OCI-LY7 (cell line): ENCODE results near the gene GLB1L2.

ENCODE experiments used
- EZH2phosphoT487 ChIP-seq: fragments of 200-600 bp; sonication (generic); IDR thresholded peaks from 2 replicates; pipeline ENCODE4 v1.6.1; 2018; ENCODE audit warnings: low read depth, borderline replicate concordance, mild to moderate bottlenecking, mixed run types, antibody characterized with exemption, low read length, moderate library complexity, mixed read lengths
- TF ChIP-seq, protein P1 (sequence below): fragments of 200-600 bp; sonication (generic); conservative IDR thresholded peaks from 2 replicates; pipeline ENCODE4 v1.5.1; 2014; ENCODE audit warnings: mild to moderate bottlenecking, antibody characterized with exemption, low read length, moderate library complexity, mixed read lengths

DNA sequence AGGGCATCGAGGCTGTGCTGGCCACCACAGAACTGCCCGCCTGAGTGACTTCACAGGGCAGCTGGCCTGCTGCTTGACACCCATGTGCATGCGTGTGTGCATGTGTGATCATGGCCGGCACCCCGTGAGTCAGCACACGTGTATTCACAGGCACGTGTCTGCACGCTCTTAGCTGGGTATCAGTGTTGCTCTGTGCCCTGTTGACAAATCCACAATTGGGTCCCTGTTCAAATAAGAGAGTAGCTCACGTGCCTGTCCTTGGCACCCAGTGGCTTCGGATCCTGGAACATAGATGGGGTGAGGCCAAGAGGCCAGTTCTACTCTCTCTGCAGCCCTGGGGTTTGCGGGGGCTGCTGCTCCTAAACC, 66.3 kb downstream of the GLB1L2 start:
- TF ChIP-seq, protein P1, sequence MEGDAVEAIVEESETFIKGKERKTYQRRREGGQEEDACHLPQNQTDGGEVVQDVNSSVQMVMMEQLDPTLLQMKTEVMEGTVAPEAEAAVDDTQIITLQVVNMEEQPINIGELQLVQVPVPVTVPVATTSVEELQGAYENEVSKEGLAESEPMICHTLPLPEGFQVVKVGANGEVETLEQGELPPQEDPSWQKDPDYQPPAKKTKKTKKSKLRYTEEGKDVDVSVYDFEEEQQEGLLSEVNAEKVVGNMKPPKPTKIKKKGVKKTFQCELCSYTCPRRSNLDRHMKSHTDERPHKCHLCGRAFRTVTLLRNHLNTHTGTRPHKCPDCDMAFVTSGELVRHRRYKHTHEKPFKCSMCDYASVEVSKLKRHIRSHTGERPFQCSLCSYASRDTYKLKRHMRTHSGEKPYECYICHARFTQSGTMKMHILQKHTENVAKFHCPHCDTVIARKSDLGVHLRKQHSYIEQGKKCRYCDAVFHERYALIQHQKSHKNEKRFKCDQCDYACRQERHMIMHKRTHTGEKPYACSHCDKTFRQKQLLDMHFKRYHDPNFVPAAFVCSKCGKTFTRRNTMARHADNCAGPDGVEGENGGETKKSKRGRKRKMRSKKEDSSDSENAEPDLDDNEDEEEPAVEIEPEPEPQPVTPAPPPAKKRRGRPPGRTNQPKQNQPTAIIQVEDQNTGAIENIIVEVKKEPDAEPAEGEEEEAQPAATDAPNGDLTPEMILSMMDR, result no peak
- no peak for TF ChIP-seq EZH2phosphoT487
